Measurements from ENCODE around the gene NTRK2.

NTRK2 gene

GRCh38 chr9:84850830-84851392 is 181.4 kb downstream of the NTRK2 start:
- TF ChIP-seq CEBPB (IDR thresholded peaks at IDR 0.05) (peak; percentile 91), TCF12 (IDR thresholded peaks at IDR 0.05; ENCODE audit: low read depth) (no peak), YY1 (IDR thresholded peaks at IDR 0.05; ENCODE audit: low read depth) (no peak), EGR1 (IDR thresholded peaks at IDR 0.05) (no peak), ZBTB7A (IDR thresholded peaks at IDR 0.05; ENCODE audit: low read depth) (no peak), CREB1 (IDR thresholded peaks at IDR 0.05; ENCODE audit: low read depth) (no peak), USF1 (IDR thresholded peaks at IDR 0.05) (no peak), EP300 (IDR thresholded peaks at IDR 0.05; ENCODE audit: borderline replicate concordance) (no peak), TAF1 (IDR thresholded peaks at IDR 0.05; ENCODE audit: low read depth) (no peak)

- TF ChIP-seq REST (IDR thresholded peaks at IDR 0.05; ENCODE audit: low read depth) (no peak), EP300 (IDR thresholded peaks at IDR 0.05; ENCODE audit: borderline replicate concordance) (peak; percentile 48; the same call in 1 of the 2 replicates), TEAD4 (IDR thresholded peaks at IDR 0.05) (peak; percentile 62), NFIC (IDR thresholded peaks at IDR 0.05) (peak; percentile 86), MAX (IDR thresholded peaks at IDR 0.05) (peak; percentile 49; the same call in 1 of the 2 replicates), TCF12 (IDR thresholded peaks at IDR 0.05; ENCODE audit: low read depth) (peak; percentile 59; the same call in 1 of the 2 replicates), TAF1 (IDR thresholded peaks at IDR 0.05; ENCODE audit: low read depth) (no peak), CEBPB (IDR thresholded peaks at IDR 0.05) (peak; percentile 74)
These were observed 182.5 kb downstream of the NTRK2 start for GRCh38 chr9:84851935-84852585.

GRCh38 chr9:84852617-84853301 is 183.2 kb downstream of the NTRK2 start:
- TF ChIP-seq FOXM1 (IDR thresholded peaks at IDR 0.05; ENCODE audit: borderline replicate concordance, low read depth) = no peak
- TF ChIP-seq TCF12 (IDR thresholded peaks at IDR 0.05; ENCODE audit: low read depth) = no peak
- TF ChIP-seq EP300 (IDR thresholded peaks at IDR 0.05; ENCODE audit: borderline replicate concordance) = no peak
- TF ChIP-seq MAX (IDR thresholded peaks at IDR 0.05) = no peak
- TF ChIP-seq TAF1 (IDR thresholded peaks at IDR 0.05; ENCODE audit: low read depth) = no peak
- TF ChIP-seq CREB1 (IDR thresholded peaks at IDR 0.05; ENCODE audit: low read depth) = no peak
- TF ChIP-seq USF1 (IDR thresholded peaks at IDR 0.05) = no peak
- TF ChIP-seq NFIC (IDR thresholded peaks at IDR 0.05) = no peak
- TF ChIP-seq YY1 (IDR thresholded peaks at IDR 0.05; ENCODE audit: low read depth) = no peak
- TF ChIP-seq CEBPB (IDR thresholded peaks at IDR 0.05) = no peak
- no peak for TF ChIP-seq EGR1 (IDR thresholded peaks at IDR 0.05)
- TF ChIP-seq RAD21 (IDR thresholded peaks at IDR 0.05; ENCODE audit: low read depth) = no peak

GRCh38 chr9:84856181-84856632 is 186.7 kb downstream of the NTRK2 start:
- TF ChIP-seq TEAD4 (IDR thresholded peaks at IDR 0.05) (no peak), TCF12 (IDR thresholded peaks at IDR 0.05; ENCODE audit: low read depth) (no peak), MAX (IDR thresholded peaks at IDR 0.05) (no peak), RAD21 (IDR thresholded peaks at IDR 0.05; ENCODE audit: low read depth) (no peak), FOXM1 (IDR thresholded peaks at IDR 0.05; ENCODE audit: borderline replicate concordance, low read depth) (no peak), EP300 (IDR thresholded peaks at IDR 0.05; ENCODE audit: borderline replicate concordance) (no peak)

GRCh38 chr9:84857211-84857610 is 187.7 kb downstream of the NTRK2 start:
- no peak for TF ChIP-seq TEAD4 (IDR thresholded peaks at IDR 0.05)
- no peak for TF ChIP-seq TAF1 (IDR thresholded peaks at IDR 0.05; ENCODE audit: low read depth)
- no peak for TF ChIP-seq FOXM1 (IDR thresholded peaks at IDR 0.05; ENCODE audit: borderline replicate concordance, low read depth)
- no peak for TF ChIP-seq CREB1 (IDR thresholded peaks at IDR 0.05; ENCODE audit: low read depth)
- no peak for TF ChIP-seq EGR1 (IDR thresholded peaks at IDR 0.05)

- TF ChIP-seq TAF1 (IDR thresholded peaks at IDR 0.05; ENCODE audit: low read depth) (no peak), CEBPB (IDR thresholded peaks at IDR 0.05) (no peak), EGR1 (IDR thresholded peaks at IDR 0.05) (no peak), EP300 (IDR thresholded peaks at IDR 0.05; ENCODE audit: borderline replicate concordance) (no peak), CREB1 (IDR thresholded peaks at IDR 0.05; ENCODE audit: low read depth) (no peak), NFIC (IDR thresholded peaks at IDR 0.05) (no peak), TEAD4 (IDR thresholded peaks at IDR 0.05) (no peak), ZBTB7A (IDR thresholded peaks at IDR 0.05; ENCODE audit: low read depth) (no peak), MAX (IDR thresholded peaks at IDR 0.05) (no peak)
These were observed 188.8 kb downstream of the NTRK2 start for GRCh38 chr9:84858364-84858763.

Measured in Ishikawa (cell line).